ENCODE results near the gene ARL6IP5. TPM values are rescaled to one million over a fixed set of nuclear protein-coding genes. Genes with fewer than 3 reads are reported as not detected.

ARL6IP5 gene
- total and polyA plus RNA-seq, 11 donors = 164 to 256 (median 214) TPM

DNA sequence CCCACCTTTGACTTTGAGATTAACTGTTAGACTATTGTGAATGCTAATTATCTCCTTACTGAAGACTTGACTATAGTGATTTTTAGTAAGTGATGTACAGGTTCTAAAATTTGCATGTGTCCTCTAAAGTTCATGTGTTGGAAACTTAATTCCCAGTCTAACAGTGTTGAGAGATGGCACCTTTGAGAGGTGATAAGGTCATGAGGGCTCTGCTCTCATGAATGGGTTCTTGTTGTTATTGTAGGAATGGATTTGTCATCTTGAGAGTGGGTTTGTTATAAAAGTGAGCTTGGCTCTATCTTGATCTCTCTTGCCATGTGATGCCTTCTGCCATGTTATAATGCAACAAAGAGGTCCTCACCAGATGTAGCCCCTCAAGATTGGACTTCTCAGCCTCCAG is 56.6 kb downstream of the ARL6IP5 start:
- TF ChIP-seq, protein P1, sequence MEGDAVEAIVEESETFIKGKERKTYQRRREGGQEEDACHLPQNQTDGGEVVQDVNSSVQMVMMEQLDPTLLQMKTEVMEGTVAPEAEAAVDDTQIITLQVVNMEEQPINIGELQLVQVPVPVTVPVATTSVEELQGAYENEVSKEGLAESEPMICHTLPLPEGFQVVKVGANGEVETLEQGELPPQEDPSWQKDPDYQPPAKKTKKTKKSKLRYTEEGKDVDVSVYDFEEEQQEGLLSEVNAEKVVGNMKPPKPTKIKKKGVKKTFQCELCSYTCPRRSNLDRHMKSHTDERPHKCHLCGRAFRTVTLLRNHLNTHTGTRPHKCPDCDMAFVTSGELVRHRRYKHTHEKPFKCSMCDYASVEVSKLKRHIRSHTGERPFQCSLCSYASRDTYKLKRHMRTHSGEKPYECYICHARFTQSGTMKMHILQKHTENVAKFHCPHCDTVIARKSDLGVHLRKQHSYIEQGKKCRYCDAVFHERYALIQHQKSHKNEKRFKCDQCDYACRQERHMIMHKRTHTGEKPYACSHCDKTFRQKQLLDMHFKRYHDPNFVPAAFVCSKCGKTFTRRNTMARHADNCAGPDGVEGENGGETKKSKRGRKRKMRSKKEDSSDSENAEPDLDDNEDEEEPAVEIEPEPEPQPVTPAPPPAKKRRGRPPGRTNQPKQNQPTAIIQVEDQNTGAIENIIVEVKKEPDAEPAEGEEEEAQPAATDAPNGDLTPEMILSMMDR (IDR thresholded peaks at IDR 0.05) = no peak
- TF ChIP-seq POLR2A (IDR thresholded peaks at IDR 0.05) = no peak
- no peak for ATAC-seq
- Histone ChIP-seq H3K9me3 (no peaks in the 10 kb centered on the region), H3K4me3 (no peak overlapping the region), H3K27ac (no peak overlapping the region), H3K4me1 (peaks cover 0 to 7% (median 0%) of the 10 kb centered on the region in 12 donors), H3K36me3 (no peaks in the 10 kb centered on the region), H3K27me3 (no peaks in the 10 kb centered on the region)
- DNase-seq = no peak
- intact Hi-C loops (cut with DNase I) = no loop called here

DNA sequence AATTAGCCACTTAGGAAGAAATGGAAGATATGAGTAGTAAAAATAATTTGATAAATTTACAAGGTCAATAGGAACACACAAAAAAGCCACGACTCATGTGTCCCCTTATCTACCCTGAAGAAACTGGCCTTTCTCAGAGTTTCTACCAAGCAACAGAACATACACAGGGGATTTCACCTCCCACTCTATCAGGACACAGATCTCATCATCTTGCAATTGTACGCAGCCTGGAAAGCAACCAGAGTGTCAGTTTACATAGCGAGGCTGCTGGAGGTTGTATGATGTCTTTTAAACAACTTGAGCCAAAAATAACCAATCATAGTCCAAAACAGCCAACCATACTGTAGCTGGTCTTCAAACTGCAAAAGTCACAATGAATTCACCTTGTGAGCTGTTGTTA is 57.4 kb downstream of the ARL6IP5 start:
- H3K27me3 ChIP-seq = no peaks in the 10 kb centered on the region
- H3K27ac ChIP-seq = no peak overlapping the region
- no peak overlapping the region for H3K4me3 ChIP-seq
- H3K4me1 ChIP-seq = peaks cover 0 to 7% (median 0%) of the 10 kb centered on the region in 12 donors
- WGBS, 4 donors = 31 to 48% (median 37%) methylated on average over 3 of the region's 3 CpGs
- no peaks in the 10 kb centered on the region for H3K36me3 ChIP-seq
- no peak for ATAC-seq
- TF ChIP-seq POLR2A (IDR thresholded peaks at IDR 0.05) = no peak
- no peaks in the 10 kb centered on the region for H3K9me3 ChIP-seq
- DNase-seq = no peak
- intact Hi-C loops (cut with DNase I) = no loop called here

DNA sequence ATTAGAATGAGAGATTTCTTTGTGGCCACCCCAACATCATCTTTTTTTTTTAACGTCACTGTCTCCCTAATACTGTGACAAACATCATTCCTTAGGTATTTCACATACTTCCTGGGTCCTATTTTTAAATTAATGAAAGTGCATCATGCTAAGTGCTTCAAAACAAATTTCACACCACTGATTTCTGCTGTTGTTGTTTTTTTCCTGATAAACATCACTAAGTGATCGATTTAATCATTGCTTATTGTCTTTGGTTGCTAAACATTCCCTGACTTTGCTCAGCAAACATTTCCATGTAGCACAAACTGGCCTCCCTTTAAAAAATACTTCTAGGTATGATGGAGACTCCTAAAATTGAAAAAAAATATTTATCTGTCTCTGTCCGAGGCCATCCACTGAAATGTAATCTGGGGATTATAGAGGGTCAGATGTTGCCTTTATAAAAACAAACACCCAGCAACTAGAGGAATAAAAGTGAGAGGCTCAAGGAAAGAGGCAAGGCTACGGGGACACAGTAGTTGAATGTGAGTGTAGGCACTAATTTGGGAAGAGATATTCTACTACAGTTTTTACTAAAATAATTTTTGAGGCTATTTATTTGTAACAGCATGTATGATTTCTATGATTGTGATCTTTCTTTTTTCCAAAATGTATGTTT is 58.2 kb downstream of the ARL6IP5 start:
- Histone ChIP-seq H3K4me1 (peaks cover 0 to 7% (median 0%) of the 10 kb centered on the region in 12 donors), H3K9me3 (no peaks in the 10 kb centered on the region), H3K36me3 (no peaks in the 10 kb centered on the region), H3K27me3 (no peaks in the 10 kb centered on the region), H3K27ac (no peak overlapping the region), H3K4me3 (no peak overlapping the region)
- DNase-seq = no peak
- intact Hi-C loops (cut with DNase I) = no loop called here
- WGBS, 4 donors = 72 to 84% (median 81%) methylated on average over 4 of the region's 4 CpGs
- ATAC-seq = no peak
- TF ChIP-seq, protein P1 (IDR thresholded peaks at IDR 0.05) = no peak
- TF ChIP-seq POLR2A (IDR thresholded peaks at IDR 0.05) = no peak

DNA sequence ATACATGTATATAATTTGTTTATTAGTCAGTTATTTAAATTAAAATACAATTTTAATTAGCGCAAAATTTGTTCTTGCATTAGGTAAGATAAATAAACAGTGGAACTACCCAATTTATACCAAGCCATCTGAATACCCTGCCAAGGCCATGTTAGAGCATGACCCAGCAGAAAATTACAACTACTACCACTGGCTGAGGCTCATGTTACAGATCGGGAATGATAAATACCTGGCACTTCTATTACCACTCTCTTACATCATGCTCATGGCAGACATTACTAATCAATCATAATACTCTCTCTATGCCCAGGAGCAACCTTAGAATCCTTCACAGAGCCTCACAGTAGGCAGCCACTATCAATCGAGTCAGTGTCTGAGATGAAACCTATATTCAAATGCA is 58.9 kb downstream of the ARL6IP5 start:
- H3K27ac ChIP-seq = no peak overlapping the region
- no peak for TF ChIP-seq POLR2A (IDR thresholded peaks at IDR 0.05)
- TF ChIP-seq, protein P1 (IDR thresholded peaks at IDR 0.05) = no peak
- H3K36me3 ChIP-seq = no peaks in the 10 kb centered on the region
- no peak overlapping the region for H3K4me3 ChIP-seq
- no peaks in the 10 kb centered on the region for H3K27me3 ChIP-seq
- H3K4me1 ChIP-seq = peaks cover 0 to 7% (median 0%) of the 10 kb centered on the region in 12 donors
- H3K9me3 ChIP-seq = no peaks in the 10 kb centered on the region
- intact Hi-C loops (cut with DNase I) = no loop called here
- 89 to 92% (median 91%) methylated on average over 3 of the region's 3 CpGs for WGBS, 4 donors
- DNase-seq = no peak
- no peak for ATAC-seq
